Muscle of leg (tissue), 11 donors: ENCODE results near the gene TMEM202. TPM values are rescaled to one million over a fixed set of nuclear protein-coding genes. Genes with fewer than 3 reads are reported as not detected.
A peak's percentile ranks its signal among the peaks of the same experiment; 100 is the strongest.
"Not testable (repeated sequence)": the region's sequence is repeated elsewhere in the genome, so short reads cannot be mapped to it uniquely, and the experiment has no call there.

Experiments used
- DNase-seq: peaks from one replicate; pipeline ENCODE4 v3.0.0; 2013
- H3K27ac ChIP-seq: one replicate; pipeline ENCODE4 v1.5.1; 2013; ENCODE audit warnings: mild to moderate bottlenecking, low read length, control low read depth
- H3K27me3 ChIP-seq: one replicate; pipeline ENCODE4 v1.6.1; 2013; ENCODE audit warnings: low read length; ENCODE audit not compliant: control insufficient read depth, insufficient read depth
- H3K36me3 ChIP-seq: one replicate; pipeline ENCODE4 v1.6.1; 2013; ENCODE audit warnings: low read length; ENCODE audit not compliant: control insufficient read depth, insufficient read depth
- H3K4me1 ChIP-seq: one replicate; pipeline ENCODE4 v1.6.1; 2013; ENCODE audit warnings: low read length; ENCODE audit not compliant: control insufficient read depth, insufficient read depth
- H3K4me3 ChIP-seq: one replicate; pipeline ENCODE4 v1.5.1; 2013; ENCODE audit warnings: low read length, control low read depth
- H3K9me3 ChIP-seq: replicated peaks from 2 replicates; pipeline ENCODE4 v1.6.1; 2013; ENCODE audit warnings: low read depth, low read length; ENCODE audit not compliant: control insufficient read depth
- WGBS: methylation state at CpG from one replicate; pipeline ENCODE4 v1.1.5; 2013; ENCODE audit warnings: missing lambda C conversion rate; ENCODE audit not compliant: insufficient coverage; 5-methylcytosine and 5-hydroxymethylcytosine counted together
- polyA plus RNA-seq, 8 donors: library from polyadenylated mRNA; unstranded; fragments of 120-200 nt; gene quantifications; one replicate each; pipeline versions ENCODE4 v1.2.1 to v1.2.3, GENCODE V29; 2013; ENCODE audit warnings: inconsistent platforms in 1 of 8, low replicate concordance in 1 of 8; ENCODE audit not compliant: insufficient read length in 8 of 8, insufficient read depth in 1 of 8
- total RNA-seq: library from RNA; stranded (reverse); fragments of 120-200 nt; gene quantifications from one replicate; pipeline ENCODE4 v1.2.4, GENCODE V29; 2013

The TMEM202 gene
- total and polyA plus RNA-seq, 9 donors: 0.21 TPM; not detected in 8

GRCh38 chr15:72372361-72372760 is 25.7 kb upstream of the TMEM202 start:
- no peak overlapping the region for H3K4me3 ChIP-seq
- no peaks in the 10 kb centered on the region for H3K9me3 ChIP-seq
- no peaks in the 10 kb centered on the region for H3K27me3 ChIP-seq
- H3K36me3 ChIP-seq: peaks cover 15% of the 10 kb centered on the region
- peaks cover 13% of the 10 kb centered on the region for H3K4me1 ChIP-seq
- DNase-seq: no peak
- H3K27ac ChIP-seq: no peak overlapping the region

DNA sequence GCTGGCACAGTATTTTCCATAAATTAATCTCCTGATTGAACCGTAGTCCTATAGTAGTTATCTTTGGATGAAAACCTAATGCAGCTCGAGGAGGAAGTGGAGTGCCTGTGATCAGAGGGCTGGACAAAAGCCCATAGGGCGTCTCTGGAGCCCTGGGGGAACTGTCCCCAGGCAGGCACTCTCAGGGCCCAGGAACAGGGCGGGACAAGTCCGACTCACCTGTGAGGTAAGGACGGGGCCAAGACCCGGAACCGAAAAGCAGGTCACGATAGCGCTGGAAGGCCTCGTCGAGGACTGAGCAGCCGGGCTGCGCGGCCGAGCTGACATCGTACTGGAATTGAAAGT is 22.6 kb upstream of the TMEM202 start:
- Histone ChIP-seq H3K4me3 (peak overlapping the region; percentile 98), H3K9me3 (no peaks in the 10 kb centered on the region), H3K36me3 (peaks cover 4% of the 10 kb centered on the region), H3K27ac (peak overlapping the region; percentile 90), H3K27me3 (no peaks in the 10 kb centered on the region), H3K4me1 (peaks cover 13% of the 10 kb centered on the region)
- no peak for DNase-seq
- under 1% methylated on average over 17 of the region's 17 CpGs for WGBS

GRCh38 chr15:72375846-72376581 is 22.1 kb upstream of the TMEM202 start, which contains the start of gene HEXA:
Gene HEXA (minus strand): TSS chr15:72376014. CDS start chr15:72375972, 42 bp downstream.
- peaks cover 13% of the 10 kb centered on the region for H3K4me1 ChIP-seq
- no peaks in the 10 kb centered on the region for H3K27me3 ChIP-seq
- peaks cover 1% of the 10 kb centered on the region for H3K36me3 ChIP-seq
- WGBS: under 1% methylated on average over 41 of the region's 50 CpGs
- H3K9me3 ChIP-seq: no peaks in the 10 kb centered on the region
- DNase-seq: peak; percentile 98
- peak within 1 kb of the TSS; percentile 98 for H3K4me3 ChIP-seq
- peak within 1 kb of the TSS; percentile 90 for H3K27ac ChIP-seq

DNA sequence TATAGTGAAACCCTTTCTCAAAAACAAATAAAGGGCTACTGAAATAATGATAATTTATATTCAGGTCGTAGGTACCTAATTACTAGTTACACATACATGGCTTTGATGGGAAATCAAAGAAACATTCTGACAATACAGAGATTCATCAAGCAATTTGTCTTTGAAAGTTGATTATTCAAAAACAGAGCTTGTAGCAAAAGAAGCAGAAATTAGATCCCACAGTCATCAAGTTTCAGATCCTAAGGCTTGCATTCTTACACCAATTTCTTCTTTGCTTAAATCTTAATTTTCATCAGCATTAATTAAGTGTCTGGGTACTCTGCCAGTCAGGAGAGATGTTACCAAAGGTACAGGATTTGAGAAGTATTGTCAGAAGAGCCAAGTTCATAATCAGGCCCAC is 20.8 kb upstream of the TMEM202 start:
- Histone ChIP-seq H3K9me3 (no peaks in the 10 kb centered on the region), H3K27ac (no peak overlapping the region), H3K36me3 (no peaks in the 10 kb centered on the region), H3K4me1 (peaks cover 13% of the 10 kb centered on the region), H3K27me3 (no peaks in the 10 kb centered on the region), H3K4me3 (no peak overlapping the region)
- no CpG with 5 or more reads among the region's 1 CpG for WGBS
- peak; percentile 10 for DNase-seq

GRCh38 chr15:72379106-72379505 is 19.0 kb upstream of the TMEM202 start:
- no CpG with 5 or more reads among the region's 3 CpGs for WGBS
- H3K27ac ChIP-seq, H3K4me3 ChIP-seq, DNase-seq, H3K27me3 ChIP-seq, H3K9me3 ChIP-seq, H3K36me3 ChIP-seq: not testable (repeated sequence)
- peaks cover 13% of the 10 kb centered on the region for H3K4me1 ChIP-seq

DNA sequence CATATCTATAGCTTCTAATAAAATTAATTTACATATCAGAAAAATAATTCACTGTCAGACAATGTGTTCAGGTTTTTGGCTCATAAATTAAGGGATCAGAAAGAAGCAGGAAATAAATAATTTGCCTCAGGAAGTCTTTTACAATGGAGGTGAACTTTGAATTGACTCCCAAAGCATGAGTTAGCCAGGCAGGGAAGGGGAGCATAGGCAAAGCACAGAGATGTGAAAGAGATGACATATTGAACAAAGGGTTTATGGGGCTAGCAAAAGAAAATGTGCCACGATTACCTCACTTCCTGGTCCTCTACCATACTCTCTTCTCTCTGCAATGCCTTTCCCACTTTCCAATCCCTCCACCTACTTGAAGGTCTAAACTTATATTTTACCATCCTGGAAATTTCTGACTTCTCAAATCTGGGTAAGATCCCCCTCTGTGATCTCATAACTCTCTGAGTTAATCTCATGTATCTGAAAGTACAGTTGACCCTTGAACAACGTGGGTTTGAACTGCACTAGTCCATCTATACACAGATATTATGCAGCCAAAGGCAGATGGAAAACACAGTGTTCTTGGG is 18.2 kb upstream of the TMEM202 start:
- WGBS: no CpG with 5 or more reads among the region's 2 CpGs
- DNase-seq: no peak
- Histone ChIP-seq H3K27me3 (no peaks in the 10 kb centered on the region), H3K9me3 (no peaks in the 10 kb centered on the region), H3K4me1 (peaks cover 9% of the 10 kb centered on the region), H3K4me3 (no peak overlapping the region), H3K36me3 (no peaks in the 10 kb centered on the region), H3K27ac (no peak overlapping the region)

DNA sequence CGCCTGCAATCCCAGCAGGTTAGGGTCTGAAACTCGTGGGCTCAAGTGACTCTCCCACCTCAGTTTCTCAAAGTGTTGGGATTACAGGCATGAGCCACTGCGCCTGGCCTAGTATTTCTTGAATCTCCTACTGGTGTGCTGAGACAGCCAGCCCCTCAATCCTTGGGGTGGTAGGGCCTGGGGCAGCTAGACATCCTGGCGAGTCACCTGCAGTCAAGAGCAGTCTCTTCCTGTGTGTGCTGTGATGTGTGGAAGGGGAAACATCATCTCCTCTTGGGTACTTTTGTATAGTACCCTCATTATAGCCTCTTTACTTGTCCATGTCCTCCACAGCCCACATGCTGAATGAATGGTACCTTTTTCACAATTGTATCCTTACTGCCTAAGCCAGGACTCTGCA is 17.4 kb upstream of the TMEM202 start:
- no peak for DNase-seq
- Histone ChIP-seq H3K36me3 (no peaks in the 10 kb centered on the region), H3K9me3 (no peaks in the 10 kb centered on the region), H3K4me1 (peaks cover 6% of the 10 kb centered on the region), H3K27ac (no peak overlapping the region), H3K4me3 (no peak overlapping the region), H3K27me3 (no peaks in the 10 kb centered on the region)
- WGBS: 61% methylated on average over 2 of the region's 4 CpGs

GRCh38 chr15:72382146-72382545 is 16.0 kb upstream of the TMEM202 start:
- H3K4me3 ChIP-seq: no peak overlapping the region
- no peaks in the 10 kb centered on the region for H3K4me1 ChIP-seq
- H3K9me3 ChIP-seq: no peaks in the 10 kb centered on the region
- DNase-seq: no peak
- 71% methylated on average over 1 of the region's 2 CpGs for WGBS
- no peaks in the 10 kb centered on the region for H3K27me3 ChIP-seq
- H3K36me3 ChIP-seq: no peaks in the 10 kb centered on the region
- no peak overlapping the region for H3K27ac ChIP-seq

DNA sequence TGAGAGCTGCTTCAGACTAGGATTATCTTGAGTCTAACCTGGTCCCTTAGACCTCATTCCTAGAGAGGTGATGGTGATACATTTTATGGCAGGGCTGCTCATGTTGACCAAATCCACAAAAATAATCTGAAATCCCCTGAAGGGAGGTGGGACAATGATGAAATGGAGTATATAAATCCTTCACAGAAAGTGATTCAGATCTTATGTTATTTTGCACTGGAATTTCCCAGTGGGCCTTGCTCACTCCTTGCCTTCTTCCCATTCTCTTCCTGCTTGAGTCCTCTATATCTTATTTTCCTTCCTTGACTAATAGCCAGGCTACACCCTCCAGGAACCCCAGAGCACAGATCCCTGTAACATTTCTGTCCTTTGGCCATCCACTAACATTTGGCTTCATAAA is 10.4 kb upstream of the TMEM202 start:
- Histone ChIP-seq H3K27ac (no peak overlapping the region), H3K4me1 (no peaks in the 10 kb centered on the region), H3K9me3 (no peaks in the 10 kb centered on the region), H3K4me3 (no peak overlapping the region), H3K27me3 (no peaks in the 10 kb centered on the region), H3K36me3 (no peaks in the 10 kb centered on the region)
- DNase-seq: no peak

DNA sequence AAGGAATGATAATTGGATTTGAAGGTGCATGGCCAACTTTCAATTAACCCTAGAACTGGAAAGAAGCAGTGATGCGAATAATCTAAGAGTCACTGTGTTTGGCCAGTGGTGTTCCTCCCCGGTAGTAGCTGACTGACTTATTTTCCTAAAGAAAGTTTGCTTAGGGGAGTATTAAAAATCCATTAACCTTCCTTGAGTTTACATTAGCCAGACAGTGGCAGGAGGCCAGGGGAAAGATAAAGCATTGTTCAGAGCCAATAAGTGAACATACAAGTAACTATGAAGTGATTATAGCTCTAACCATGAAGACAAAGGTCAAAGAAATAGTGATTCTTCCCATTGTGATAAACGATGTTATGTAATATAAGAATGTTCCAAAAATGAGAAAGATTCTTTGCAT is 8.9 kb upstream of the TMEM202 start:
- Histone ChIP-seq H3K9me3 (no peaks in the 10 kb centered on the region), H3K4me3 (no peak overlapping the region), H3K4me1 (no peaks in the 10 kb centered on the region), H3K27me3 (no peaks in the 10 kb centered on the region), H3K36me3 (no peaks in the 10 kb centered on the region), H3K27ac (no peak overlapping the region)
- DNase-seq: no peak
- no CpG with 5 or more reads among the region's 3 CpGs for WGBS

DNA sequence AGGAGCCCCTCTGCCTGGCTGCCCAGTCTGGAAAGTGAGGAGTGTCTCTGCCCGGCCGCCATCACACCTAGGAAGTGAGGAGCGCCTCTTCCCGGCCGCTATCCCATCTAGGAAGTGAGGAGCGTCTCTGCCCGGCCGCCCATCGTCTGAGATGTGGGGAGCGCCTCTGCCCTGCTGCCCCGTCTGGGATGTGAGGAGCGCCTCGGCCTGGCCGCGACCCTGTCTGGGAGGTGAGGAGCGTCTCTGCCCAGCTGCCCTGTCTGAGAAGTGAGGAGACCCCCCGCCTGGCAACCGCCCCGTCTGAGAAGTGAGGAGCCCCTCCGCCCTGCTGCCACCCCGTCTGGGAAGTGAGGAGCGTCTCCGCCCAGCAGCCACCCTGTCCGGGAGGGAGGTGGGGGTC is 1.8 kb upstream of the TMEM202 start:
- H3K4me3 ChIP-seq, H3K9me3 ChIP-seq, DNase-seq, H3K36me3 ChIP-seq, H3K27me3 ChIP-seq, H3K4me1 ChIP-seq, H3K27ac ChIP-seq: not testable (repeated sequence)
- WGBS: no CpG with 5 or more reads among the region's 24 CpGs
